Measurements from ENCODE around the gene NUDT17.

DNA sequence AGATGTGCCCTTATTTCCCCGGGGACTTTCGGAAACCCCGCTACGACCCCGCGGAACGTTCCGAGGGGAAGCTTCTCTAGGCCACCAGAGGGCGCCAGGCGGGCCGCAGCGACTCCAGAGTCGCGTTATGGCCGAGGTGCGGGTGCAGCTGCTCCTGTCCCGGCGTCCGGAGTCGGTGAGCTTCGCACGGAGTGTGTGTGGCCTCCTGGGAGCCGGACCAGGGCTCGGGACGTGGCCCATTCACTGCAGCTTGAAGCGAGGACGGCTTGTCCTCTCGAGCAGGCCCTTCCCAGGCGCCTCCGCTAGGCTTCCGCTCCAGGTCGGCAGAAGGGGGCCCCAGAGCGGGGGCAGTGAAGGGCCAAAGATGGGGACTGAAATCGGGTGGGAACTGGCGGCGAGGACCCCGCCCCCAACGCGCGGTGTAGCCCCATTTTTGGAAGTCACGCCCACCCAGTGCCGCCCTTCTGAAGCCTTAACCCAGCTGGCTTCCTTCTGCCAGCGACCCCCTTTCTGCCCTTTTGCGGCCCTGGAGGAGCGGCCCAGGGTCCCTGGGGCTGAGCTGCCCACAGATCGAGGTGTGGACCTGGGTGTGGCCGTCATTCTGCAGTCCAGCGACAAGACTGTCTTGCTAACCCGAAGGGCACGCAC, at the start of gene NUDT17:
- TF ChIP-seq POLR2A (IDR thresholded peaks at IDR 0.05; ENCODE audit: low read length) (peak; percentile 62), GATA1 (IDR thresholded peaks at IDR 0.05; ENCODE audit: low read depth, low read length) (no peak)
